GM21381 (cell line): ENCODE results near the gene ADCK1.

Experiments used
- ATAC-seq: cut with Tn5 transposase; IDR thresholded peaks from one replicate; pipeline ENCODE4 v1.9.1; 2021; ENCODE audit warnings: mild to moderate bottlenecking, moderate library complexity; ENCODE audit not compliant: unreplicated experiment

Gene ADCK1

GRCh38 chr14:77980475-77981321, 180.8 kb downstream of the ADCK1 start:
- no peak for ATAC-seq
